Measurements from ENCODE around the gene MAMDC2. TPM values are rescaled to one million over a fixed set of nuclear protein-coding genes. Genes with fewer than 3 reads are reported as not detected.

Gene MAMDC2
- total RNA-seq, 6 experiments from 2014 or later = 4.0 to 16.6 (median 13.9) TPM

DNA sequence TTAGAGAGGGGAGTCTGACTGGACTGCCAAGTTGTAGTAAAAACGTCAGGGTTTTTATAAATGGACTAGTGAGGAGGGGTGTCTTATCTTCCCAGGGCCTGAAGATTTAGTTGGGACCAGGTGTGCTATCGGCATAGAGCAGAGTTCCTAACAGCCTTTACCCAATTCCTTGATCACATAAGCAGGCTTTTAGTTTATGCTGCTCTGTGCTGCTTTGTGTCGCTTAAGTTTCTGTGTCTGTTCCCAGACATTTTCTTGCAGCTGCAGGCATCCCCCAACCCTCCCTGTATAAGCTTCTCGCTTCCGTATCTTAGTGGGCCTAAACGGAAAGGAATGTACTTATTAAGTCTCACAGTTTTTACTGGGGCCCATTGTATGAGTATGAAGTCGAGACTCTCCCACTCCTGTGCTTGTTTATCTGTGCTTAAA lies 212.5 kb downstream of the MAMDC2 start:
- Mint-ChIP-seq H3K9me3 (peaks cover 6% of the 10 kb centered on the region), H3K27me3 (ENCODE audit: insufficient read depth) (no peaks in the 10 kb centered on the region; the same call in none of the 2 replicates), H3K36me3 (ENCODE audit: low read depth) (peaks cover 22% of the 10 kb centered on the region), H3K4me1 (ENCODE audit: low read depth) (peaks cover 62% of the 10 kb centered on the region), H3K4me3 (peak overlapping the region; percentile 74), H3K27ac (peak overlapping the region; percentile 86)
- TF ChIP-seq CTCF (IDR thresholded peaks at IDR 0.05) = no peak
- DNase-seq = peak; percentile 26

DNA sequence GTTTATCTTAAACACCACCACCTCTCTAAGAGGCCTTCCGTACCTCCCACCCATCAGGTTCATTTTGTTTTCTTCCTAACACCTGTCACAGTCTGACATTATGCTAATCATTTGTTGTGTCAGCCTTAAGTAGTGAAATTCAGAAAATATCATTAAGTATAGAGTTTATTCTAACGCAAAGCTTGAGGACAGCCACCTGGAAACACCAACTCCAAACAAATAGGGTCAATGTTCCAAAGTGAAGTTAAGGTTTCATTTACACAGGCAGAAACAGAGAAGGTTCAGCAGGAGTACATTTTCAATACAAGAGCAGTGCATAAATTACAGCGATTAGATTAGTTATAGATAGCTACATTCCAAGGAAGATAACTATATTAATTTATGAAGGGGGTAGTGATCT lies 213.9 kb downstream of the MAMDC2 start:
- Mint-ChIP-seq H3K27ac (peak overlapping the region; percentile 99), H3K27me3 (ENCODE audit: insufficient read depth) (no peaks in the 10 kb centered on the region; the same call in none of the 2 replicates), H3K4me1 (ENCODE audit: low read depth) (peaks cover 75% of the 10 kb centered on the region), H3K4me3 (peak overlapping the region; percentile 96), H3K36me3 (ENCODE audit: low read depth) (peaks cover 36% of the 10 kb centered on the region), H3K9me3 (peaks cover 6% of the 10 kb centered on the region)
- no peak for TF ChIP-seq CTCF (IDR thresholded peaks at IDR 0.05)
- DNase-seq = no peak

- Mint-ChIP-seq H3K27ac (peak overlapping the region; percentile 99), H3K36me3 (ENCODE audit: low read depth) (peaks cover 41% of the 10 kb centered on the region), H3K27me3 (ENCODE audit: insufficient read depth) (no peaks in the 10 kb centered on the region; the same call in none of the 2 replicates), H3K9me3 (peaks cover 6% of the 10 kb centered on the region), H3K4me3 (peak overlapping the region; percentile 96), H3K4me1 (ENCODE audit: low read depth) (peaks cover 82% of the 10 kb centered on the region)
- TF ChIP-seq CTCF (IDR thresholded peaks at IDR 0.05) = no peak
- DNase-seq = peak; percentile 18
These were observed 214.5 kb downstream of the MAMDC2 start for GRCh38 chr9:70257991-70258691.

DNA sequence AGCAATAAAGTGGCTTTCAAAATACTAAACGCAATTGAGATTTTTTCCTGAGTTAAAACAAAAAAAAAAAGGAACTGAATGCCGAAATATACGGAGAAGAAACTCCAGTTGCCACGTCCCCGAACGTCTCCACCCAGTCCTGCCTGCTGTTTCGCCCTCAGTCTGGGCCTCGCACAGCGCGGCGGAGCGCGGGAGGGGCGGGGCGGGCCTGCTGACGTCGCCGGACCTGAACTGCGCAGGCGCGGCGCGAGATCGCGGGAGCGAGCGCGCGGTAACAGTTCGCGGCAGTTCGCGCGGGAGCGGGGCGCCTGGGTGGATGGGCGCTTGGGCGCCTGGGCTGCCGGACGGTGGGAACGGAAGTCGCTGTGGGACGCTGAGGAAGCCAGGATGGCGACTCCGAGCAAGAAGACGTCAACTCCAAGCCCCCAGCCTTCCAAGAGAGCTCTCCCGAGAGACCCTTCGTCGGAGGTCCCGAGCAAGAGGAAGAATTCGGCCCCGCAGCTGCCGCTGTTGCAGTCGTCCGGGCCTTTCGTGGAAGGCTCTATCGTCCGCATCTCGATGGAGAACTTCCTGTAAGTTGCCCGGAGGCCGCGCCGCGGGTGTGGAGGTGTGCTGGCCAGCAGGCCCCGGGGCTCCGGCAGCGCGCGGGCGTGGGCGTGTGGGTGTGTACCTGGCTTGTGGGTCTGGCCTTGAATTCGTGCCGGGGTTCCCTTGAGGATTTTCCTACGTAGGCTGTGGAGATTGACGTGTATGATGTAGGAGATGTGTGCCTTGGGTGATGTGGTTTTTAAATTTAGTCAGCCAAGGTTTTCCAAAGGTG lies 215.3 kb downstream of the MAMDC2 start, which contains the start of gene SMC5:
Gene SMC5, plus strand, starts transcription at position 287 of the 820 bp plus-strand sequence. Its CDS starts 101 bp downstream, at position 388.
- Mint-ChIP-seq H3K9me3 (peaks cover 6% of the 10 kb centered on the region), H3K27me3 (ENCODE audit: insufficient read depth) (no peaks in the 10 kb centered on the region; the same call in none of the 2 replicates), H3K27ac (peak within 1 kb of the TSS; percentile 99), H3K4me3 (peak within 1 kb of the TSS; percentile 96), H3K36me3 (ENCODE audit: low read depth) (peaks cover 41% of the 10 kb centered on the region), H3K4me1 (ENCODE audit: low read depth) (peaks cover 86% of the 10 kb centered on the region)
- peak; percentile 88 for DNase-seq
- TF ChIP-seq CTCF (IDR thresholded peaks at IDR 0.05) = no peak

- H3K36me3 Mint-ChIP-seq (ENCODE audit: low read depth) = peaks cover 46% of the 10 kb centered on the region
- H3K4me1 Mint-ChIP-seq (ENCODE audit: low read depth) = peaks cover 80% of the 10 kb centered on the region
- no peak for TF ChIP-seq CTCF (IDR thresholded peaks at IDR 0.05)
- peak overlapping the region; percentile 99 for H3K27ac Mint-ChIP-seq
- H3K27me3 Mint-ChIP-seq (ENCODE audit: insufficient read depth) = no peaks in the 10 kb centered on the region; the same call in none of the 2 replicates
- DNase-seq = no peak
- H3K9me3 Mint-ChIP-seq = peaks cover 6% of the 10 kb centered on the region
- peak overlapping the region; percentile 96 for H3K4me3 Mint-ChIP-seq
These were observed 215.8 kb downstream of the MAMDC2 start for GRCh38 chr9:70259512-70259802.
